ENCODE data around the gene SYT17. TPM values are rescaled to one million over a fixed set of nuclear protein-coding genes. Genes with fewer than 3 reads are reported as not detected.

SYT17 gene
- total and polyA plus RNA-seq, 4 donors: 3.4 to 13.1 (median 8.6) TPM

GRCh38 chr16:19305443-19305842 lies 137.4 kb downstream of the SYT17 start:
- no peak for TF ChIP-seq CTCF (IDR thresholded peaks at IDR 0.05; ENCODE audit: control extremely low read depth, extremely low read depth)
- H3K36me3 ChIP-seq (ENCODE audit: control insufficient read depth in 4 of 4, insufficient read depth in 4 of 4, low read length in 4 of 4): no peaks in the 10 kb centered on the region
- no peak overlapping the region for H3K27ac ChIP-seq (ENCODE audit: low read depth in 1 of 2, low read length in 1 of 2)
- ATAC-seq (ENCODE audit: insufficient read depth, low FRiP score) (no peak), DNase-seq (no peak)
- H3K4me1 ChIP-seq (ENCODE audit: control insufficient read depth in 5 of 5, insufficient read depth in 5 of 5, low read length in 5 of 5): no peaks in the 10 kb centered on the region
- H3K9me3 ChIP-seq (ENCODE audit: control insufficient read depth in 4 of 4, insufficient read depth in 3 of 4, low read length in 3 of 4): no peaks in the 10 kb centered on the region
- H3K4me3 ChIP-seq: no peak overlapping the region
- H3K9ac ChIP-seq (ENCODE audit: insufficient read depth in 1 of 2, low read length in 2 of 2): no peak overlapping the region
- 92 to 99% methylated on average over 2 of the region's 2 CpGs for WGBS, 2 donors
- no peaks in the 10 kb centered on the region for H3K27me3 ChIP-seq (ENCODE audit: control insufficient read depth in 3 of 3, insufficient read depth in 3 of 3, low read length in 2 of 3)

- WGBS, 2 donors: 69 to 76% methylated on average over 8 of the region's 8 CpGs
Measured at GRCh38 chr16:19307587-19308241, 139.7 kb downstream of the SYT17 start.

GRCh38 chr16:19308392-19308791 lies 140.4 kb downstream of the SYT17 start:
- Histone ChIP-seq H3K4me3 (no peak overlapping the region), H3K4me1 (ENCODE audit: control insufficient read depth in 5 of 5, insufficient read depth in 5 of 5, low read length in 5 of 5) (no peaks in the 10 kb centered on the region), H3K27me3 (ENCODE audit: control insufficient read depth in 3 of 3, insufficient read depth in 3 of 3, low read length in 2 of 3) (no peaks in the 10 kb centered on the region), H3K36me3 (ENCODE audit: control insufficient read depth in 4 of 4, insufficient read depth in 4 of 4, low read length in 4 of 4) (no peaks in the 10 kb centered on the region), H3K27ac (ENCODE audit: low read depth in 1 of 2, low read length in 1 of 2) (no peak overlapping the region), H3K9ac (ENCODE audit: insufficient read depth in 1 of 2, low read length in 2 of 2) (no peak overlapping the region), H3K9me3 (ENCODE audit: control insufficient read depth in 4 of 4, insufficient read depth in 3 of 4, low read length in 3 of 4) (peaks cover 0 to 2% (median 0%) of the 10 kb centered on the region in 4 donors)
- DNase-seq (no peak), ATAC-seq (ENCODE audit: insufficient read depth, low FRiP score) (no peak)
- no peak for TF ChIP-seq CTCF (IDR thresholded peaks at IDR 0.05; ENCODE audit: control extremely low read depth, extremely low read depth)
- 69 to 76% methylated on average over 1 of the region's 1 CpG for WGBS, 2 donors

More at GRCh38 chr16:19307587-19308241, 139.7 kb downstream of the SYT17 start:
- Histone ChIP-seq H3K9ac (ENCODE audit: insufficient read depth in 1 of 2, low read length in 2 of 2) (no peak overlapping the region), H3K4me1 (ENCODE audit: control insufficient read depth in 5 of 5, insufficient read depth in 5 of 5, low read length in 5 of 5) (no peaks in the 10 kb centered on the region), H3K4me3 (no peak overlapping the region), H3K27ac (ENCODE audit: low read depth in 1 of 2, low read length in 1 of 2) (no peak overlapping the region), H3K36me3 (ENCODE audit: control insufficient read depth in 4 of 4, insufficient read depth in 4 of 4, low read length in 4 of 4) (no peaks in the 10 kb centered on the region), H3K27me3 (ENCODE audit: control insufficient read depth in 3 of 3, insufficient read depth in 3 of 3, low read length in 2 of 3) (no peaks in the 10 kb centered on the region), H3K9me3 (ENCODE audit: control insufficient read depth in 4 of 4, insufficient read depth in 3 of 4, low read length in 3 of 4) (no peaks in the 10 kb centered on the region)
- DNase-seq (peak in 2 of 3 donors; percentile 17 to 24), ATAC-seq (ENCODE audit: insufficient read depth, low FRiP score) (no peak)
- TF ChIP-seq CTCF (IDR thresholded peaks at IDR 0.05; ENCODE audit: control extremely low read depth, extremely low read depth): no peak

- no peak overlapping the region for H3K4me3 ChIP-seq
- H3K4me1 ChIP-seq (ENCODE audit: control insufficient read depth in 5 of 5, insufficient read depth in 5 of 5, low read length in 5 of 5): no peaks in the 10 kb centered on the region
- H3K36me3 ChIP-seq (ENCODE audit: control insufficient read depth in 4 of 4, insufficient read depth in 4 of 4, low read length in 4 of 4): no peaks in the 10 kb centered on the region
- 87 to 89% methylated on average over 5 of the region's 5 CpGs for WGBS, 2 donors
- H3K9ac ChIP-seq (ENCODE audit: insufficient read depth in 1 of 2, low read length in 2 of 2): no peak overlapping the region
- no peak for DNase-seq
- H3K9me3 ChIP-seq (ENCODE audit: control insufficient read depth in 4 of 4, insufficient read depth in 3 of 4, low read length in 3 of 4): peaks cover 0 to 2% (median 0%) of the 10 kb centered on the region in 4 donors
- no peaks in the 10 kb centered on the region for H3K27me3 ChIP-seq (ENCODE audit: control insufficient read depth in 3 of 3, insufficient read depth in 3 of 3, low read length in 2 of 3)
- H3K27ac ChIP-seq (ENCODE audit: low read depth in 1 of 2, low read length in 1 of 2): no peak overlapping the region
- no peak for ATAC-seq (ENCODE audit: insufficient read depth, low FRiP score)
- no peak for TF ChIP-seq CTCF (IDR thresholded peaks at IDR 0.05; ENCODE audit: control extremely low read depth, extremely low read depth)
Measured at GRCh38 chr16:19309178-19309577, 141.1 kb downstream of the SYT17 start.

Measured in lung (tissue), 12 donors.